OCI-LY1 (cell line): ENCODE results near the gene PTBP2.

Source experiments
- CTCF ChIP-seq: fragments of 200-600 bp; sonication (generic), shearing (Covaris generic); IDR thresholded peaks from 2 replicates; pipeline ENCODE4 v1.5.1; 2017; ENCODE audit warnings: mild to moderate bottlenecking, antibody characterized with exemption, low read length, moderate library complexity, mixed read lengths
- EZH2 ChIP-seq: fragments of 200-600 bp; sonication (generic), shearing (Covaris generic); IDR thresholded peaks from 2 replicates; pipeline ENCODE4 v1.8.0; 2017; ENCODE audit warnings: borderline replicate concordance, mixed run types, mild to moderate bottlenecking, antibody characterized with exemption, low read length, moderate library complexity, mixed read lengths

- TF ChIP-seq CTCF (no peak), EZH2 (no peak)
Measured at GRCh38 chr1:96833376-96833775, 111.8 kb downstream of the PTBP2 start.
